ENCODE results near the gene MASP2. TPM values are rescaled to one million over a fixed set of nuclear protein-coding genes. Genes with fewer than 3 reads are reported as not detected.

Gene MASP2
- total RNA-seq, 1 experiment from 2014 or later: 0.50 TPM

GRCh38 chr1:11026903-11027302 lies 20.1 kb downstream of the MASP2 start:
- ChIA-PET CTCF (no interaction called here), POLR2A (no interaction called here)
- Histone ChIP-seq H3K27me3 (replicated peaks; ENCODE audit: control insufficient read depth, insufficient read depth, low read length) (no peaks in the 10 kb centered on the region), H3K36me3 (ENCODE audit: control insufficient read depth, insufficient read depth, low read length) (peaks cover 2% of the 10 kb centered on the region), H3K9me3 (no peaks in the 10 kb centered on the region), H3K4me1 (no peaks in the 10 kb centered on the region), H3K4me3 (ENCODE audit: low read depth, low read length) (no peak overlapping the region)
- no peak for DNase-seq
- no peak for TF ChIP-seq CTCF (IDR thresholded peaks at IDR 0.05; ENCODE audit: insufficient read depth in 1 of 2, low read depth in 1 of 2, low read length in 1 of 2, severe bottlenecking in 1 of 2, unreplicated experiment in 1 of 2)
- intact Hi-C loops (cut with micrococcal nuclease; ENCODE audit: unreplicated experiment): no loop called here
- BruUV-seq (replicated peaks): no TSS peak
- H3K36me3 Mint-ChIP-seq (ENCODE audit: insufficient read depth, unreplicated experiment): peaks cover 78% of the 10 kb centered on the region
- no peak overlapping the region for H3K4me3 Mint-ChIP-seq (ENCODE audit: unreplicated experiment)
- no peaks in the 10 kb centered on the region for H3K4me1 Mint-ChIP-seq (ENCODE audit: low read depth, unreplicated experiment)
- H3K27ac Mint-ChIP-seq (ENCODE audit: unreplicated experiment): no peak overlapping the region
- H3K27me3 Mint-ChIP-seq (ENCODE audit: insufficient read depth, unreplicated experiment): no peaks in the 10 kb centered on the region
- no peaks in the 10 kb centered on the region for H3K9me3 Mint-ChIP-seq (ENCODE audit: unreplicated experiment)

GRCh38 chr1:11026052-11026451 lies 21.0 kb downstream of the MASP2 start:
- CTCF ChIA-PET: no interaction called here
- Mint-ChIP-seq H3K4me1 (ENCODE audit: low read depth, unreplicated experiment) (no peaks in the 10 kb centered on the region), H3K27ac (ENCODE audit: unreplicated experiment) (no peak overlapping the region), H3K27me3 (ENCODE audit: insufficient read depth, unreplicated experiment) (no peaks in the 10 kb centered on the region), H3K9me3 (ENCODE audit: unreplicated experiment) (no peaks in the 10 kb centered on the region), H3K4me3 (ENCODE audit: unreplicated experiment) (no peak overlapping the region), H3K36me3 (ENCODE audit: insufficient read depth, unreplicated experiment) (peaks cover 84% of the 10 kb centered on the region)
- POLR2A ChIA-PET: no interaction called here
- intact Hi-C loops (cut with micrococcal nuclease; ENCODE audit: unreplicated experiment): no loop called here
- TF ChIP-seq CTCF (IDR thresholded peaks at IDR 0.05; ENCODE audit: insufficient read depth in 1 of 2, low read depth in 1 of 2, low read length in 1 of 2, severe bottlenecking in 1 of 2, unreplicated experiment in 1 of 2): no peak
- no peaks in the 10 kb centered on the region for H3K27me3 ChIP-seq (replicated peaks; ENCODE audit: control insufficient read depth, insufficient read depth, low read length)
- no peaks in the 10 kb centered on the region for H3K4me1 ChIP-seq
- H3K9me3 ChIP-seq: no peaks in the 10 kb centered on the region
- BruUV-seq (replicated peaks): no TSS peak
- peaks cover 2% of the 10 kb centered on the region for H3K36me3 ChIP-seq (ENCODE audit: control insufficient read depth, insufficient read depth, low read length)
- DNase-seq: no peak
- no peak overlapping the region for H3K4me3 ChIP-seq (ENCODE audit: low read depth, low read length)

DNA sequence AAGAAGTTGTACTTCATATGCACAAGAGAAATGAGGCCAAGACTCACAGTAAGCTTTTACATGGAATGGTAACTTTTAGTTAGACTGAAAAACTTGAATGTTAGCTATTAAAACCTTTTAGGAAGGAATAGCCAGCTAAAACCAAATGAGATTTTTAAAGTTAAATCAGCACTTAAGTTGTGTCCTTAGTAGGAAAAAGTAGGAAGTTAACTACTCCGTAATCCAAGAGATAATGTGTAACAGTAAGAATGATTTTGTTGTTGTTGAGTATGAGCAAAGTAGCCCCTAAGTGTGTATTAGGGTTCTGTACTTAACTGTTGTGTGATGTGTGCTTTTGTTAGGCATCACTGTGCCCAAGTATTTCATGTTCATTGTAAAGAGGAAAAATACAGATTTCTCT lies 21.4 kb downstream of the MASP2 start:
- H3K36me3 Mint-ChIP-seq (ENCODE audit: insufficient read depth, unreplicated experiment): peaks cover 84% of the 10 kb centered on the region
- intact Hi-C loops (cut with micrococcal nuclease; ENCODE audit: unreplicated experiment): no loop called here
- H3K4me3 ChIP-seq (ENCODE audit: low read depth, low read length): no peak overlapping the region
- no peak for DNase-seq
- no TSS peak for BruUV-seq (replicated peaks)
- no peaks in the 10 kb centered on the region for H3K4me1 Mint-ChIP-seq (ENCODE audit: low read depth, unreplicated experiment)
- H3K36me3 ChIP-seq (ENCODE audit: control insufficient read depth, insufficient read depth, low read length): peaks cover 2% of the 10 kb centered on the region
- no peaks in the 10 kb centered on the region for H3K27me3 Mint-ChIP-seq (ENCODE audit: insufficient read depth, unreplicated experiment)
- no peaks in the 10 kb centered on the region for H3K27me3 ChIP-seq (replicated peaks; ENCODE audit: control insufficient read depth, insufficient read depth, low read length)
- no peak overlapping the region for H3K4me3 Mint-ChIP-seq (ENCODE audit: unreplicated experiment)
- H3K9me3 Mint-ChIP-seq (ENCODE audit: unreplicated experiment): no peaks in the 10 kb centered on the region
- POLR2A ChIA-PET: no interaction called here
- CTCF ChIA-PET: no interaction called here
- H3K27ac Mint-ChIP-seq (ENCODE audit: unreplicated experiment): no peak overlapping the region
- H3K9me3 ChIP-seq: no peaks in the 10 kb centered on the region
- H3K4me1 ChIP-seq: no peaks in the 10 kb centered on the region
- TF ChIP-seq CTCF (IDR thresholded peaks at IDR 0.05; ENCODE audit: insufficient read depth in 1 of 2, low read depth in 1 of 2, low read length in 1 of 2, severe bottlenecking in 1 of 2, unreplicated experiment in 1 of 2): no peak
